Measurements from ENCODE around the gene BOD1L1.

BOD1L1 gene

DNA sequence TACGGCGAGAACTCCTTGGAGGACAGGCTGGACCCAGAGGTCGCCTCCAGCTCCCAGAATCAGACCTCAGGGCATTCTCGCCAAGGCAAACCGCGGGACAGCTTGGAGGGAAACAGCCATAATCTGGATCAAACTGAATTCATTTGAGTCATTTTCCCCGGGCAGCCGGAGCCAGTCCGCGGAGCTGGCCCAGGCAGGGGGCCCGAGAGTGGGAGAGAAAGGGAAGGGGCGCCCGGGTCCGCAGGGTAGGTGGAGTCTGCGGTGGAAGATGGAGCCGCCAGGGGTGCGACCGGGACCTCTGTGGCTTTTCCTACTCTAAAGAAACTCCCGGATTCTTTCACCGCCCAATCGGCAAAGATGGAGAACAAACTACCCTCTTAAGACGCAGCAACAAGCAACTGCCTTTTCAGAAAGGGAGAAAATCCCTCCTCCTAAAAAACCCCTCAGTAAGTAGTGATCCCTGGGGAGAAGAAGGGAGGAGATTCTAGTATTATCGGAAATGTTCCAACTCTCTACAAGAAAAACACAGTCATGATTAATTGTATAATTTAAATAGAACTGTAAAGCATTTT lies 88.4 kb downstream of the BOD1L1 start:
- DNase-seq (ENCODE audit: low spot score), result peak; percentile 24
- in situ Hi-C loops (cut with MboI; ENCODE audit: low pct_unique_long_range_greater_than_20kb, low sequenced_read_pairs, unreplicated experiment), result no loop called here
- TF ChIP-seq, protein P1, sequence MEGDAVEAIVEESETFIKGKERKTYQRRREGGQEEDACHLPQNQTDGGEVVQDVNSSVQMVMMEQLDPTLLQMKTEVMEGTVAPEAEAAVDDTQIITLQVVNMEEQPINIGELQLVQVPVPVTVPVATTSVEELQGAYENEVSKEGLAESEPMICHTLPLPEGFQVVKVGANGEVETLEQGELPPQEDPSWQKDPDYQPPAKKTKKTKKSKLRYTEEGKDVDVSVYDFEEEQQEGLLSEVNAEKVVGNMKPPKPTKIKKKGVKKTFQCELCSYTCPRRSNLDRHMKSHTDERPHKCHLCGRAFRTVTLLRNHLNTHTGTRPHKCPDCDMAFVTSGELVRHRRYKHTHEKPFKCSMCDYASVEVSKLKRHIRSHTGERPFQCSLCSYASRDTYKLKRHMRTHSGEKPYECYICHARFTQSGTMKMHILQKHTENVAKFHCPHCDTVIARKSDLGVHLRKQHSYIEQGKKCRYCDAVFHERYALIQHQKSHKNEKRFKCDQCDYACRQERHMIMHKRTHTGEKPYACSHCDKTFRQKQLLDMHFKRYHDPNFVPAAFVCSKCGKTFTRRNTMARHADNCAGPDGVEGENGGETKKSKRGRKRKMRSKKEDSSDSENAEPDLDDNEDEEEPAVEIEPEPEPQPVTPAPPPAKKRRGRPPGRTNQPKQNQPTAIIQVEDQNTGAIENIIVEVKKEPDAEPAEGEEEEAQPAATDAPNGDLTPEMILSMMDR (IDR thresholded peaks at IDR 0.05; ENCODE audit: extremely low read depth, insufficient read depth, missing control alignments), result no peak

DNA sequence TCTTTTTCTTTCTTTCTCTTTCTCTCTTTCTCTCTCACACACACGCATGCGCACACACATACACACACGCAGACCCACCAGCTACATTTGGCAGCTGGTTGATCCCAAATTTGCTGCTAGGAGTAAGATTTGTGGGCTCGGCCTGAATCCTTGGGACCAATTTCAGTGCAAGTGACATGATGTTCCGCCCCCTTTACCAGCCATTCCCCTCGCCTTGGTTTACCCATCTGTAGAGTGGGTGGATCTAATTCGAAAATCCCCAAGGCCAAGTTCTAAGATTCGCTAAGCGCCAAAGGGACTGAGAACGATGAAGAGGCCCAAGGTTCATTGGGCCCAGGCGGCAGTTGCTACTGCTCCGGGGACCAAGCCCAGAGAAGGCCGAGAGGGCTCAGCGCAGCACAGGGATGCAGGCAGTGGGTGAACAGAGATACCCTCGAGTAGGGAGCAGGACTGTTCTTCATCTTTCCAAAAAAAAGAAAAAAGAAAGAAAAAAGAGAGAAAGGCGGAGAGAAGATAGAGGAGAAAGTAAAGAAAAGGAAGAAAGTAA lies 89.0 kb downstream of the BOD1L1 start:
- in situ Hi-C loops (cut with MboI; ENCODE audit: low pct_unique_long_range_greater_than_20kb, low sequenced_read_pairs, unreplicated experiment), result no loop called here
- TF ChIP-seq, protein P1 (IDR thresholded peaks at IDR 0.05; ENCODE audit: extremely low read depth, insufficient read depth, missing control alignments), result no peak
- DNase-seq (ENCODE audit: low spot score), result peak; percentile 12

DNA sequence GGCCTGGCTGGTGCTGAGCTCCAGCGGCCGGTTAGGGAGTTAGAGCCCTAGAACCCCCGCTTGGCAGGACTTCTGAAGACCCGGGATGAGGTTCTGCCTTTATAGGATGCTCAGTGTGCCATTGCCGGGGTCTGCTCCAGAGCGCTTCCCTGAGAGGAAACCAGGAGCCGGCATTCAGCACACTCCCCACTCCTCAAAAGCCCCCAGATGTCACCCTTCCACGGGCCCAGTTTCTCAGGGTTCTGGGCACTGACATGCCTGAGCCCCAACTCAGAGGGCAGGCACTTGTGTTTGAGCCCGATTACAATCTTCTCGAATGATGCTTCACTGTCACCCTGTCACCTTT lies 89.7 kb downstream of the BOD1L1 start:
- TF ChIP-seq, protein P1 (IDR thresholded peaks at IDR 0.05; ENCODE audit: extremely low read depth, insufficient read depth, missing control alignments), result no peak
- DNase-seq (ENCODE audit: low spot score), result peak; percentile 24
- in situ Hi-C loops (cut with MboI; ENCODE audit: low pct_unique_long_range_greater_than_20kb, low sequenced_read_pairs, unreplicated experiment), result no loop called here

DNA sequence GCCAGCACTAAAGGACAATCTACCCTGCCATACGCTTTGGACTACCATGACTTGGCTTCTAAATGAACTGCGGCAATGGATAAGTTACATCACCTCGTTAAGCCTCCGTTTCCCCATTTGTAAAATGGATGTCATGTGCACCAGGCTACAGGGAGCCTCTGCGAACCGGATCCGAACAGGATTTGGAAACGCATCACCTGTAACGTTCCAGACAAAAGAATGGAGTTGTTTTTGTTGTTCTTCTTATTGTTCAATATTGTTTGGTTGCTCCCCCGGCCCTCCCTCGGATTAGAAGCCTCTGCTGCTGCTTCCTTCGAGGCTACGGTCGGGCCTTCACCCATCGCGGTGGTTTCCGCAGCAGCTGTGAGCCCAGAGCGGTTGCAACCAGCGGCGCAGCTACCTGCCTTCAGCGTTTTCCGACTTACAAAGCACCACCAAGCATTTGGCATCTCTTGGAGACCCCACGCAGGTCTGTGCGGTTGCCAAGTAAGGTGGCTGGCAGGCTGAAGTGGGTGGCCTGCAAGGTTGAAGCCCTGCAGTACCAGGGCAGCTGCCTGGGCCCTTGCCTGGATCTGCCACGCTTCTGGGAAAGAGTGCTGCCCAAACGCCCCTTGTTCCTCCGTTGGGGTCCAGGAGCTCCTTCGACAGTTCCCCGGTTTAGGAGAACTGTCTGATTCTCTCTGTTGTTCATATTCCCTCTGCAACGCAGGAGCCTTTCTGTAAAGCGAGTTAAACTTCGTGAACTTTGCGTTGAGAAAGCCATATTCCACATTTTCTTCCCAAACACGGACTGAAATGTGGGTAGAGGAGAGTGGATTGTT lies 90.3 kb downstream of the BOD1L1 start:
- TF ChIP-seq, protein P1 (IDR thresholded peaks at IDR 0.05; ENCODE audit: extremely low read depth, insufficient read depth, missing control alignments), result no peak
- DNase-seq (ENCODE audit: low spot score), result peak; percentile 20
- in situ Hi-C loops (cut with MboI; ENCODE audit: low pct_unique_long_range_greater_than_20kb, low sequenced_read_pairs, unreplicated experiment), result no loop called here

DNA sequence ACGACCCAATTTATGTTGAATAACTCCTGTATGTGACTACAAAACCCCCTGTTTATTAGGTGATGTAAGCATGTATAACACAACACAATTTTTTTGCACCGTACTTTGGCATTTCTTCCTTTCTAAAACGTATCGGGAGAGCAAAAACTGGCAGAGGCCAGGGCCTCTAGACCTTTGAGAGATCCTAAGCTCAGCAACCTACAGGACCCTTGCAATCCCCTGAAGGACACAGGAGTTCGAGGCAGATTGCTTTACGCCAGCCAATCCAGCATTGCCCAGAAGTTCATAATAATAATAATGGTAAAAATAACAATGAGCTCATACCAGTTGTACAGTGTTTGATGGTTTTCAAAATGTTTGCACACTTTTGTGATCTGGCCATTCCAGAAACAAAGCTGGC lies 90.9 kb downstream of the BOD1L1 start:
- in situ Hi-C loops (cut with MboI; ENCODE audit: low pct_unique_long_range_greater_than_20kb, low sequenced_read_pairs, unreplicated experiment), result no loop called here
- DNase-seq (ENCODE audit: low spot score), result peak; percentile 15
- TF ChIP-seq, protein P1 (IDR thresholded peaks at IDR 0.05; ENCODE audit: extremely low read depth, insufficient read depth, missing control alignments), result no peak

DNA sequence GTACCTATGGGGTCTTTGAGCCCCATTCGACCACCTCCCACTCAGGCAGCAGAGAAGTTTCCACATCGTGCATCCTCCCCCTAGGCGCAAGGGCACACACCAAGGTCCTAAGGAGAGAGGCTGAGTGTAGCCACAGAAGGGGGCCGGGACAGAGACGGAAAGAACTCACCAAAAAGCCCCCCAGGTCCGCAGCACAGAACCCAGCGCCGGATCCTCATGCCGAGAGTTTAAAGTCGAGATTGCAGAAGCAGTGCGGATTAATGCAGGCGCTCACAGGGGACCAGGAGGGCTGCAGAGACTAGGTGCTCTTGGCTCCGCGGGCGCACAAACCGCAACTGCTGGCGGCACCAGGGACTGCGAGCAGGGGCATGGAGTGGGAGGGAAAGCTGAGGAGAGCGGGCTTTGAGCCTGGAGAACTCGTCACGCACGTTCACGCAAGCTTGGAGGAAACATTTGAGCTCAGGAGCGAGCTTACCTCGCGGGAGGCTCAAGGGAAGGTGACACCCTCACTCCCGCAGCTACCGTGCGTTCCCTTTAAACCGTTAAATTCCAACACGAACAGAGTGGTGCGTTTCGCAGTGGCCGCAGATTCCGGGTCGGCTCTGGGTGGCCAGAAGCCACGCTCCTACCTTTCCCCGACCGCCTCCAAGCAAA lies 91.7 kb downstream of the BOD1L1 start:
- DNase-seq (ENCODE audit: low spot score), result peak; percentile 16
- TF ChIP-seq, protein P1 (IDR thresholded peaks at IDR 0.05; ENCODE audit: extremely low read depth, insufficient read depth, missing control alignments), result no peak
- in situ Hi-C loops (cut with MboI; ENCODE audit: low pct_unique_long_range_greater_than_20kb, low sequenced_read_pairs, unreplicated experiment), result no loop called here

Data from GM13977 (cell line).